AG09309 (cell line): ENCODE results near the gene ADGRG4.

Experiments
- DNase-seq: peaks from one replicate; pipeline ENCODE4 v3.0.0-alpha.2; 2010; ENCODE audit warnings: low read depth
- H3K4me3 ChIP-seq: 2 replicates; pipeline ENCODE4 v1.5.1; 2011; ENCODE audit warnings: mild to moderate bottlenecking, low read depth, low read length, moderate library complexity; ENCODE audit not compliant: control insufficient read depth
- TF ChIP-seq, protein P1 (sequence below): IDR thresholded peaks from 2 replicates; pipeline ENCODE4 v1.5.1; 2011; ENCODE audit warnings: mild to moderate bottlenecking, low read depth, low read length, inconsistent platforms; ENCODE audit not compliant: insufficient read depth, control insufficient read depth; ENCODE audit errors: missing control alignments

The ADGRG4 gene

DNA sequence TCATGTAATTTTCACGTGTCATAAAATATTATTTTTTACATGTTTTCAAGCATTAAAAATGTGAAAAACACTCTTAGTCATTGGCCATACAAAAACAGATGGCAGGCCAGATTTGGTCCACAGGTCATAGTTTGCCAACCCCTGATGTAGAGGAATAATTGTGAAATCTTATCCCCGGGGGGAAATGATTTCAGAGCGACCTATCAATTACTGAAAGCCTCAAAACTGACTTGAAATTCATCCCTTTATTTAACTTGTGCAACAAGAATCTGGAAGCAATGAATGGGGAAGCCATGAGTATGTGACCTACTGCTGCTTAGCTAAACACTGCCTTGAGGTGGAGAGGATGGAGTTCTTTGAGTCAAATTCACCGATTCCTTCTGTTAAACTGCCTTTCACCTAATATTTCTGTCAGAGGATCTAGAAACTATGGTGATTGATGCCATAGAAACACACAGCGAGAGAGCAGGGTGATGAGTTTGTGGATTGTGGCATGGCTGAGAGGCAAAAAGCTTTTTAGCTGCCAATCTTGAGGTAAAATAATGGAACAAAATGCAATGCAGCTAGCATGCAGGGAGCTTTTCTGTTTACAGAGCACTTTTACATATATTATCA is 156.6 kb downstream of the ADGRG4 start:
- TF ChIP-seq, protein P1, sequence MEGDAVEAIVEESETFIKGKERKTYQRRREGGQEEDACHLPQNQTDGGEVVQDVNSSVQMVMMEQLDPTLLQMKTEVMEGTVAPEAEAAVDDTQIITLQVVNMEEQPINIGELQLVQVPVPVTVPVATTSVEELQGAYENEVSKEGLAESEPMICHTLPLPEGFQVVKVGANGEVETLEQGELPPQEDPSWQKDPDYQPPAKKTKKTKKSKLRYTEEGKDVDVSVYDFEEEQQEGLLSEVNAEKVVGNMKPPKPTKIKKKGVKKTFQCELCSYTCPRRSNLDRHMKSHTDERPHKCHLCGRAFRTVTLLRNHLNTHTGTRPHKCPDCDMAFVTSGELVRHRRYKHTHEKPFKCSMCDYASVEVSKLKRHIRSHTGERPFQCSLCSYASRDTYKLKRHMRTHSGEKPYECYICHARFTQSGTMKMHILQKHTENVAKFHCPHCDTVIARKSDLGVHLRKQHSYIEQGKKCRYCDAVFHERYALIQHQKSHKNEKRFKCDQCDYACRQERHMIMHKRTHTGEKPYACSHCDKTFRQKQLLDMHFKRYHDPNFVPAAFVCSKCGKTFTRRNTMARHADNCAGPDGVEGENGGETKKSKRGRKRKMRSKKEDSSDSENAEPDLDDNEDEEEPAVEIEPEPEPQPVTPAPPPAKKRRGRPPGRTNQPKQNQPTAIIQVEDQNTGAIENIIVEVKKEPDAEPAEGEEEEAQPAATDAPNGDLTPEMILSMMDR, result no peak
- no peak for DNase-seq

DNA sequence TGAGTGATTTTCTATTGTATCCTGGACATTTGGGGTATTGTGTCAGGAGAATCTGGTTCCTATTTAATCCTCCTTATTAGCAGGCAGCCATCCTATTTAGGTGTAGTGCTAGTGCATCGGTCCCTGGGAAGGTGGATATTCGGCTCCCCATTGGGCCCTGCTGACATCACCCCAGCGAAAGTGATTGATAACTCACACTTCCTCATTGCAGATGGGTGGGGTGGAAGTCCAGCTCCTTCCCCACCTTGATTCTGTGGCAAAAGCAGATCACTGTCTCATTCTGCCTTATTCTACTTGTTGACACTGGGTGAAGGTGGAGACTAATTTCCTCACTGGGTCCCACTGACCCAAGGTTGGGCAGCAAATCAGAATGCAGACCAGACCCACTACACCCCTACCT is 163.8 kb downstream of the ADGRG4 start:
- DNase-seq, result no peak
- TF ChIP-seq, protein P1, result no peak

More for the DNA sequence above, 156.6 kb downstream of the ADGRG4 start:
- H3K4me3 ChIP-seq, result no peak overlapping the region

More for the DNA sequence above, 163.8 kb downstream of the ADGRG4 start:
- no peak overlapping the region for H3K4me3 ChIP-seq
